ENCODE measurements around the gene CMYA5. TPM values are rescaled to one million over a fixed set of nuclear protein-coding genes. Genes with fewer than 3 reads are reported as not detected.

CMYA5 gene
- total RNA-seq, 1 donor from 2014 or later: 0.36 TPM

- Mint-ChIP-seq H3K36me3 (ENCODE audit: low read depth, unreplicated experiment) (no peaks in the 10 kb centered on the region), H3K4me3 (ENCODE audit: unreplicated experiment) (no peak overlapping the region), H3K4me1 (ENCODE audit: unreplicated experiment) (peaks cover 1% of the 10 kb centered on the region), H3K27me3 (ENCODE audit: unreplicated experiment) (no peaks in the 10 kb centered on the region), H3K9me3 (ENCODE audit: unreplicated experiment) (no peaks in the 10 kb centered on the region), H3K27ac (ENCODE audit: unreplicated experiment) (no peak overlapping the region)
- no peak for DNase-seq (ENCODE audit: low spot score)
- TF ChIP-seq, protein P1, sequence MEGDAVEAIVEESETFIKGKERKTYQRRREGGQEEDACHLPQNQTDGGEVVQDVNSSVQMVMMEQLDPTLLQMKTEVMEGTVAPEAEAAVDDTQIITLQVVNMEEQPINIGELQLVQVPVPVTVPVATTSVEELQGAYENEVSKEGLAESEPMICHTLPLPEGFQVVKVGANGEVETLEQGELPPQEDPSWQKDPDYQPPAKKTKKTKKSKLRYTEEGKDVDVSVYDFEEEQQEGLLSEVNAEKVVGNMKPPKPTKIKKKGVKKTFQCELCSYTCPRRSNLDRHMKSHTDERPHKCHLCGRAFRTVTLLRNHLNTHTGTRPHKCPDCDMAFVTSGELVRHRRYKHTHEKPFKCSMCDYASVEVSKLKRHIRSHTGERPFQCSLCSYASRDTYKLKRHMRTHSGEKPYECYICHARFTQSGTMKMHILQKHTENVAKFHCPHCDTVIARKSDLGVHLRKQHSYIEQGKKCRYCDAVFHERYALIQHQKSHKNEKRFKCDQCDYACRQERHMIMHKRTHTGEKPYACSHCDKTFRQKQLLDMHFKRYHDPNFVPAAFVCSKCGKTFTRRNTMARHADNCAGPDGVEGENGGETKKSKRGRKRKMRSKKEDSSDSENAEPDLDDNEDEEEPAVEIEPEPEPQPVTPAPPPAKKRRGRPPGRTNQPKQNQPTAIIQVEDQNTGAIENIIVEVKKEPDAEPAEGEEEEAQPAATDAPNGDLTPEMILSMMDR (IDR thresholded peaks at IDR 0.05; ENCODE audit: unreplicated experiment): no peak
Measured at GRCh38 chr5:79795764-79796398, 106.2 kb downstream of the CMYA5 start.

DNA sequence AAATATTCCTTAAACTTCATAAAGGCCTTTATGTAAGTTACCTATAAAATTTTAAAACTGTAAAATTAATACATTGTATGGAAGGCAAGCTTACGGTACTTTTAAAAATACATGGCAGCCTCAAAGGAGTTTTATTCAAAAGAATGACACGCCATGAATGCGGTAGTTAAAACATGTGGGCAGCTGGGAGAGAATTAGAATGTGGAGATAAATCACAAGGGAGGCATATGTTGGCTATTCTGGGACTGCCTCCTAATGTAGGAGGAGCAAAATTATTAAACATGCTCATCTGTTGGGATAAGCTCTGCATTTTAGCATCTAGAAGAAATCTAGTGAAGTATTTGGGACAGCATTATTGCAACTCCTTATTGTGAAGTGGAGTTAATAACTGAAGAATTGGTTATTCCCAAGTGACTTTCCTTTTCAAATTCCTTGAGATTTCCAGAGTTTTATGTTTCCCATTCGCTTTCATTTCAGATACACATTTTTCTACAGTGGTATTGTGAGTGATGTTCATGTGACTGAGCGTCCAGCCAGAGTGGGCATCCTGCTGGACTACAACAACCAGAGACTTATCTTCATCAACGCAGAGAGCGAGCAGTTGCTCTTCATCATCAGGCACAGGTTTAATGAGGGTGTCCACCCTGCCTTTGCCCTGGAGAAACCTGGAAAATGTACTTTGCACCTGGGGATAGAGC, 109.4 kb downstream of the CMYA5 start:
- no peak overlapping the region for H3K4me3 Mint-ChIP-seq (ENCODE audit: unreplicated experiment)
- no peak overlapping the region for H3K27ac Mint-ChIP-seq (ENCODE audit: unreplicated experiment)
- peaks cover 3% of the 10 kb centered on the region for H3K27me3 Mint-ChIP-seq (ENCODE audit: unreplicated experiment)
- H3K9me3 Mint-ChIP-seq (ENCODE audit: unreplicated experiment): no peaks in the 10 kb centered on the region
- no peak for DNase-seq (ENCODE audit: low spot score)
- H3K36me3 Mint-ChIP-seq (ENCODE audit: low read depth, unreplicated experiment): no peaks in the 10 kb centered on the region
- TF ChIP-seq, protein P1 (IDR thresholded peaks at IDR 0.05; ENCODE audit: unreplicated experiment): no peak
- H3K4me1 Mint-ChIP-seq (ENCODE audit: unreplicated experiment): peaks cover 15% of the 10 kb centered on the region

DNA sequence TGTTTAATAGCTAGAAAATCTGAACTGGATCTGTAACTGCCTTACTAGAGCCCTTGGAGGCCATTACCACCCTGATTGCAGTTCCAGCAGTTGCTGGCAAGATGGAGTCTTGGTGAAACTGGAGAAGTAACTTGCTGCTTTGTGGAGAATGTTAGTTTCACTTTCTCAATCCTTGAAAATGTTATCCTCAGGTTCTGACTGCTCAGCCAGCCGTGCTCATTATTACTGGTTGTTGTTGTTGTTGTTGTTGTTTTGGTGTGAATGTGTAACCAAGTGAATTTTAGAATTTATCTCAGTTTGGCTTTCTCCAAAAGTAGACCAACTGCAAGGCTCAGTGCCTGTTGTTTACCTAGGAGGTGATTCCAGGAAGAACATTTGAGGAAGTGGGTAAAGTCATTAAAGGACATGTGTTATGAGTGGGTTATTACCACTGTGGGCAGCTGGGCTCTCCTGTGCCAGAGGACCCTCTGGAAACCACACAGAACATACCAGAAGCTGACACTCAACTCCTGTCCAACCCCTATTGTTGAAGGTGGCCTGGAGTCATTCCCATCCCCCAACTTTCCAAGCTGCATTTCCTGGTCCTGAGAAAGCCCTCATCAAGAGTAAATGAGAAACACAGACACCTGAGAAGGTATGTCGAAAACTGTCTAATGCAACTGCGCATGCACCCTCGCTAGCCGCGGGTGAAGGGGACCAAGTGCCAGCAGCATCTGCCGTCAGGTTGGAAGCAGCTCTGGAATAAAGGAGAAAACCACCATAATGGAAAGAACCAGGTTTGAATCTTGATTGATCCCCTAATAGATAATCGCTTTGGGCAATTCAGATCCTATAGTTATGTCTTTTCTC, 111.6 kb downstream of the CMYA5 start:
- Mint-ChIP-seq H3K27ac (ENCODE audit: unreplicated experiment) (no peak overlapping the region), H3K4me3 (ENCODE audit: unreplicated experiment) (no peak overlapping the region), H3K36me3 (ENCODE audit: low read depth, unreplicated experiment) (no peaks in the 10 kb centered on the region), H3K27me3 (ENCODE audit: unreplicated experiment) (peaks cover 3% of the 10 kb centered on the region), H3K4me1 (ENCODE audit: unreplicated experiment) (peaks cover 18% of the 10 kb centered on the region), H3K9me3 (ENCODE audit: unreplicated experiment) (no peaks in the 10 kb centered on the region)
- no peak for DNase-seq (ENCODE audit: low spot score)
- TF ChIP-seq, protein P1 (IDR thresholded peaks at IDR 0.05; ENCODE audit: unreplicated experiment): no peak

- Mint-ChIP-seq H3K4me3 (ENCODE audit: unreplicated experiment) (no peak overlapping the region), H3K4me1 (ENCODE audit: unreplicated experiment) (peaks cover 22% of the 10 kb centered on the region), H3K9me3 (ENCODE audit: unreplicated experiment) (no peaks in the 10 kb centered on the region), H3K36me3 (ENCODE audit: low read depth, unreplicated experiment) (no peaks in the 10 kb centered on the region), H3K27ac (ENCODE audit: unreplicated experiment) (no peak overlapping the region), H3K27me3 (ENCODE audit: unreplicated experiment) (peaks cover 5% of the 10 kb centered on the region)
- TF ChIP-seq, protein P1 (IDR thresholded peaks at IDR 0.05; ENCODE audit: unreplicated experiment): no peak
- DNase-seq (ENCODE audit: low spot score): no peak
Measured at GRCh38 chr5:79802406-79802805, 112.8 kb downstream of the CMYA5 start.

All from endothelial cell (in vitro differentiated cells).